ENCODE results near the gene LRP1B.

LRP1B gene

DNA sequence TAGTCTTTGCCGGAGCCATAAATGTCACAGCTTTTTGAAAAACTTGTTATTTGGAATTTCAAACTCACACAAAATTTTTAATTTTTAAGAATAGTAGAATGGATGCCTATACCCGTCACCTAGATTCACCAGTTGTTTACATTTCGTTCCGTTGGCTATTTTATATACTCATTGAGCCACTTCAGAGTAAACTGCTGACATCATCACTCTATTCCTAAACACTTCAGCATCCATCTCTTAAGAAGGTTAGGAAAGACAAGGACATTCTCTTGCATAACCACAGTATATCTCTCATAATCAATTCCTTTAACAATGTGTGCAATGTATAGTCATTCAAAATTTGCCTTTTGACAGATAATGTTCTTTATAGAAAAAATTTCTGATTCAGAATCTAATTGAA, 1065.8 kb downstream of the LRP1B start:
- no peak overlapping the region for H3K4me3 ChIP-seq (ENCODE audit: low read length)
- TF ChIP-seq, protein P1, sequence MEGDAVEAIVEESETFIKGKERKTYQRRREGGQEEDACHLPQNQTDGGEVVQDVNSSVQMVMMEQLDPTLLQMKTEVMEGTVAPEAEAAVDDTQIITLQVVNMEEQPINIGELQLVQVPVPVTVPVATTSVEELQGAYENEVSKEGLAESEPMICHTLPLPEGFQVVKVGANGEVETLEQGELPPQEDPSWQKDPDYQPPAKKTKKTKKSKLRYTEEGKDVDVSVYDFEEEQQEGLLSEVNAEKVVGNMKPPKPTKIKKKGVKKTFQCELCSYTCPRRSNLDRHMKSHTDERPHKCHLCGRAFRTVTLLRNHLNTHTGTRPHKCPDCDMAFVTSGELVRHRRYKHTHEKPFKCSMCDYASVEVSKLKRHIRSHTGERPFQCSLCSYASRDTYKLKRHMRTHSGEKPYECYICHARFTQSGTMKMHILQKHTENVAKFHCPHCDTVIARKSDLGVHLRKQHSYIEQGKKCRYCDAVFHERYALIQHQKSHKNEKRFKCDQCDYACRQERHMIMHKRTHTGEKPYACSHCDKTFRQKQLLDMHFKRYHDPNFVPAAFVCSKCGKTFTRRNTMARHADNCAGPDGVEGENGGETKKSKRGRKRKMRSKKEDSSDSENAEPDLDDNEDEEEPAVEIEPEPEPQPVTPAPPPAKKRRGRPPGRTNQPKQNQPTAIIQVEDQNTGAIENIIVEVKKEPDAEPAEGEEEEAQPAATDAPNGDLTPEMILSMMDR (conservative IDR thresholded peaks at IDR 0.05; ENCODE audit: low read depth, low read length), result no peak
- no peak for DNase-seq (ENCODE audit: low read depth)

DNA sequence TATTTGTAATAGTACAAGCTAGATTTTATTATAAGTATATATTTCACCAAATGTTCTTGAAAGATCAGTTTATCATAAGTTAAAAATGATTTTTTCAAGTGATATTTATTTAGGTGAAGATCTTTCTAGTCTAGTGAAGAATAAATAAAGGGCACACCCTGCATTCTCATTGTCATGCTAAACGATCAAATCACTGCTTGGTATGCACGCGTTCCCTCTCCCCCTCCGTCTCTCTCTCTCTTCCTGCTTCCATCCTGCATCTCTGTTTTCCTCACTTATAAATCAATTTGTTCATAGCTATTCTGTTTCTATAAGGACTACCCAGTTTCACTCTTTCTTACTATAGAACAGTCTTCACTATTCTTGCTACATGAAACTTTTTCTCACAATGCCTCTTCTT, 1067.4 kb downstream of the LRP1B start:
- no peak for DNase-seq (ENCODE audit: low read depth)
- H3K4me3 ChIP-seq (ENCODE audit: low read length), result no peak overlapping the region
- TF ChIP-seq, protein P1 (conservative IDR thresholded peaks at IDR 0.05; ENCODE audit: low read depth, low read length), result no peak

DNA sequence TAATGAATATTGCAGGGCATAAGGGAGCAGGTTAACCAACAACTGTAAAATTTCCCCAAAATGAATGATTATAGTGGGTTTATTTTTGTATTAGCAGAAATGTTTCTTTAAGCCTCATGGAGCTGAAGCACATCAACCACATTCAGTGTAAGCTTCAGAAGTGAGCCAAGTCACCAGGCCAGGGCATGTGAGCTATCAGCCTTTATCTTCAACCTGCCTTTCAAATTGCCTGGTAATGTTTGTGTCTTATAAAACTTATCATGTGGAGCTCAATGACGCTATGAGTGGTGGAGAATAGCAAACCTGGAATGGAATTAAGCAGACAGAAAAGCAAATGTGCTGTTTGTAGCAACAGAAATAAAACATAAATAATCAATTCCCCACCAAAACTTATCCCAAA, 1068.4 kb downstream of the LRP1B start:
- TF ChIP-seq, protein P1 (conservative IDR thresholded peaks at IDR 0.05; ENCODE audit: low read depth, low read length), result no peak
- H3K4me3 ChIP-seq (ENCODE audit: low read length), result no peak overlapping the region
- no peak for DNase-seq (ENCODE audit: low read depth)

DNA sequence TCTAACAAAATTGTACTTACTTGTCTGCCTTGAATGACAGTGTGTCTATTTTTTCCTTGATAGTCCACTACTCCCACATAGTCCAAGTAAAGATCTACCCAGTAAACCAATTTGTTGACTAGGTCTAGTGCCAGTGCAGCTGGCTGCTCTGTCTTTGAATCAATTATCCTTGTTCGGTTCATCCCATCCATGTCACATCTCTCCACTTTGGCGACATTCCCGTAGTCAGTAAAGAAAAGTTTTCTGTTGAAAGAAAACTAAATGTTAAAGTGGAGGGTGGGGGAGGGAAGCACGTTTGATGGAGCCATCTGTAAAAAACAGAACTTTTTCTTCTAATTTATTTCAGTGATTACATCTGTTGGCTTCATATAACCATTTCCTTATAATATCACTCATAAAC, 1068.8 kb downstream of the LRP1B start:
- H3K4me3 ChIP-seq (ENCODE audit: low read length), result no peak overlapping the region
- TF ChIP-seq, protein P1 (conservative IDR thresholded peaks at IDR 0.05; ENCODE audit: low read depth, low read length), result no peak
- no peak for DNase-seq (ENCODE audit: low read depth)

DNA sequence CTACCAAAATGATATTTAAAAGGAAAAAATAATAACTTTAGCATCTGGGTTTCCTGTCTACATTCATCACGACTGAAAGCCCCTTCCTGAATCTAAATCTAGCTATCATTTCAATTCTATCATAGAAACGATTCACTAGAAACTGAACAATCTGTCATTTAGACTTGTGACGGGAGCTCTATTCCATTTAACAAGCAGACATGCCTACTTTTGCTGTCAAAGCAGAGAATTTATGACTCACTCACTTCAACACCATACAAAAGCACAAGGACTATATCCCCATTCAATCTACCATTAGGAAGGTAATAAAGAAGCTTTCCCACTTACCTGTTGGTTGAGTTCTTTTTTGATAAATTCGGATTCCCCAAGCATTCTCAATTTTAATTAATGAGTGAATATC, 1072.3 kb downstream of the LRP1B start:
- H3K4me3 ChIP-seq (ENCODE audit: low read length), result no peak overlapping the region
- TF ChIP-seq, protein P1 (conservative IDR thresholded peaks at IDR 0.05; ENCODE audit: low read depth, low read length), result no peak
- DNase-seq (ENCODE audit: low read depth), result no peak

DNA sequence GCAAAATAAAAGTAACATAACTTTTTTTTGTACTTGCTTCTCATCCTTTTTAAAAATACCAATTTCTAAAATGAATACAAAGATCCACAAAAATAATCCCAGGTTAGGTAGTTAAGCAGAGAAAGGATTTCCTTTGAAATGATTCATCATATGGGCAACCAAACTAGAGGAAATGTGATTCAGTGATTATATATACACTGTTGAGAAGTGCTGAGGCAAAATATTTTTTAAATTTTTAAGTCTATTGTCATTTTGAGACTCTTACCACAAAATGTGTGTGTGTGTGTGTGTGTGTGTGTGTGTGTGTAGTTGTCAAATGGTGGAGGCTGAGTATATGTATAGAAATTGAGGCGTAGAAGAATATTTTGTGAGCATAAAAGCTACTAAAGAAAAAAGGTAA, 1075.3 kb downstream of the LRP1B start:
- DNase-seq (ENCODE audit: low read depth), result no peak
- H3K4me3 ChIP-seq (ENCODE audit: low read length), result no peak overlapping the region
- TF ChIP-seq, protein P1 (conservative IDR thresholded peaks at IDR 0.05; ENCODE audit: low read depth, low read length), result no peak

DNA sequence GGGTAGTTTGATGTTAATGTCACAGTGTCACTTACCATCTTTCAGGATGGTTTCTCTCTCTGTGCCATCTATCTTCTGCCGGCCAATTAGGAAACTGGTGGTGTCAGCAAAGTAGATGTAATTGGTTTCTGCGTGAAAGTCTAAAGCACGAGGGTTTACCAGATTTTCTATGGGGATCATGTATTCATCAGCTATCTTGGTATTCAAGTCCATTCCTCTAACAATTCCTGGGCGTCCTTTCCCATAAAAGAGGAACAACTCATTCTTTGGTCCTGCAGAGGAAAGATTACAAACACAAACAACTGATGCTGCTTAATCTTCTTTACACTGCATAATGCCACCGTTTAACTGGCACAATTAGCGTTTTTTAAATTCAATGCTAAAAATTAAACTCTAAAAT, 1081.9 kb downstream of the LRP1B start:
- TF ChIP-seq, protein P1 (conservative IDR thresholded peaks at IDR 0.05; ENCODE audit: low read depth, low read length), result no peak
- no peak for DNase-seq (ENCODE audit: low read depth)
- no peak overlapping the region for H3K4me3 ChIP-seq (ENCODE audit: low read length)
